Tracheal epithelial cell (primary cell): ENCODE data around the gene POLR2J. TPM values are rescaled to one million over a fixed set of nuclear protein-coding genes. Genes with fewer than 3 reads are reported as not detected.

Source experiments
- total RNA-seq: library from RNA; depleted of rRNA; stranded (reverse); fragments of >200 nt; gene quantifications from 2 replicates; pipeline ENCODE4 v1.2.1, GENCODE V29; 2014

Gene POLR2J
- total RNA-seq, result 17.4 and 21.7 TPM in 2 replicates

GRCh38 chr7:102478314-102479208, at the start of gene POLR2J:
Gene POLR2J, minus strand, starts transcription at chr7:102478922. Its CDS starts 62 bp downstream, at chr7:102478860.

GRCh38 chr7:102517550-102518147, 38.9 kb upstream of the POLR2J start, which contains the start of gene RASA4B:
Gene RASA4B, minus strand, starts transcription at chr7:102517777. Its CDS starts 67 bp downstream, at chr7:102517710.

GRCh38 chr7:102464577-102465280, 14.0 kb downstream of the POLR2J start, which contains the start of the genes ALKBH4 and LRWD1:
Gene ALKBH4, minus strand, starts transcription at chr7:102464863. Its CDS starts 27 bp downstream, at chr7:102464836.
Gene LRWD1, plus strand, starts transcription at chr7:102464984. Its CDS starts 97 bp downstream, at chr7:102465081.

GRCh38 chr7:102433219-102434038, 45.3 kb downstream of the POLR2J start, which contains the start of gene ORAI2:
Gene ORAI2, plus strand, starts transcription at chr7:102433575. Its CDS starts 5,382 bp downstream, at chr7:102438957.

Other genes with a start within 250 kb of the POLR2J start
- 4.9 and 7.0 TPM in 2 replicates for gene SH2B2, start 192.1 kb downstream of the POLR2J start, total RNA-seq
- gene SPDYE6, start 122.5 kb downstream of the POLR2J start, total RNA-seq, result not detected in 2 replicates
- gene PRKRIP1, start 82.6 kb downstream of the POLR2J start, total RNA-seq, result 11.5 and 19.0 TPM in 2 replicates
- 3.4 and 21.0 TPM in 2 replicates for gene ORAI2, start 45.3 kb downstream of the POLR2J start, total RNA-seq
- 13.6 and 15.9 TPM in 2 replicates for gene ALKBH4, start 14.1 kb downstream of the POLR2J start, total RNA-seq
- gene LRWD1, start 13.9 kb downstream of the POLR2J start, total RNA-seq, result 20.0 and 39.0 TPM in 2 replicates
- gene RASA4B, start 38.9 kb upstream of the POLR2J start, total RNA-seq, result 3.0 and 3.9 TPM in 2 replicates
- 10.0 and 17.1 TPM in 2 replicates for gene UPK3BL2, start 64.8 kb upstream of the POLR2J start, total RNA-seq
- not detected in 2 replicates for gene SPDYE2, start 72.3 kb upstream of the POLR2J start, total RNA-seq
- 6.2 and 12.0 TPM in 2 replicates for gene POLR2J3, start 93.7 kb upstream of the POLR2J start, total RNA-seq
- gene RASA4, start 137.8 kb upstream of the POLR2J start, total RNA-seq, result 1.7 and 4.3 TPM in 2 replicates
- 254 and 315 TPM in 2 replicates for gene UPK3BL1, start 163.9 kb upstream of the POLR2J start, total RNA-seq
- gene SPDYE2B, start 171.4 kb upstream of the POLR2J start, total RNA-seq, result not detected in 2 replicates
- 0.43 TPM in 1 of 2 replicates, not detected in the other for gene POLR2J2, start 192.7 kb upstream of the POLR2J start, total RNA-seq